A204.1 (cell line): ENCODE data around the gene ONECUT3.
"Not testable (repeated sequence)": the region's sequence is repeated elsewhere in the genome, so short reads cannot be mapped to it uniquely, and the experiment has no call there.

Experiments used
- FAIRE-seq: peaks from 2 replicates; lab custom pipeline; 2012; peaks lifted over from hg19 to GRCh38; lab: Jason Lieb, UNC

Gene ONECUT3

DNA sequence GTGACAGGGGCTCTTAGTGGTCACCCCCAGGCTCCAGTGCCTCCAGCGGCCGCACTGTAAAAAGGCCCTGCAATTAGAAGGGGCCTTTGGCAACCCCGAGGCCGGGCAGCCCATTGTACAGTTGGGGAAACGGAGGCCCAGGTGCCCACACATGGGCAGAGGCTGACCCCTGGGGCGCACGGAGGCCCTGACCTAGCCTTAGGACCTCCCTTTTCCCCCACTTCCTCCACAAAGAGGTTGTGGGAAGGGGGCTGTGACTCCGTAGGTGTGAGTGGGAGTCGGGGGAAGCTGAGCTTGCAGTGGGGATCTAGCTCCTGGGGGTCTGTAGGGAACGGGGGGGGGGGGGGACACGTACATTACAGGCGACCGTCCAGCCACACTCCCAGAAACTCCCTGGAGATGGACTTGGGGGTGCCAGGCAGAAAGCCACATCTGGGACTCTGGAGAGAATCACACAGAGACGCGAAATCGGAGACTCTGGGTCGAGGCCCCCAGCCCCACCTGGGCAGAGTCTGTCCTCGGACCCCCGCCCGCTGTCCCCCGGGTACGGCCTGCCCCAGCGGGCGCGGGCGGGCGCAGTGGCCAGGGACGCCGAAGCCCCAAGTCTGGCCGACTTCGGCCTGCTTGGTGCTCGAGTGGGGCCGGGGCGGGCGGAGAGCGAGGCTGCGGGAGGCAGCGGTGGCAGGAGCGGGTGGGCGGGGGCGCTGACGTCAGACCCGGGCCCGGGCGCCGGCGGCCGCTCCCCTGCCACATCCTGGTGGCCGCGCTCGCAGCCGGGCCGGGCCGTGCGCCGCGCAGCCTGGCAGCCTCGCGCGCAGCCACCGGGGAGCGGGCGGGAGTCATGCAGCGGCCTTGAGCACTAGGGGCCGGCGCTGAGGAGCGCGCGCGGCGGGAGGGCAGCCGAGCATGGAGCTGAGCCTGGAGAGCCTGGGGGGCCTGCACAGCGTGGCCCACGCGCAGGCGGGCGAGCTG is at the start of gene ONECUT3:
Gene ONECUT3, plus strand, starts transcription at position 750 of the 972 bp plus-strand sequence. Its CDS starts 157 bp downstream, at position 907.
- FAIRE-seq: no peak

DNA sequence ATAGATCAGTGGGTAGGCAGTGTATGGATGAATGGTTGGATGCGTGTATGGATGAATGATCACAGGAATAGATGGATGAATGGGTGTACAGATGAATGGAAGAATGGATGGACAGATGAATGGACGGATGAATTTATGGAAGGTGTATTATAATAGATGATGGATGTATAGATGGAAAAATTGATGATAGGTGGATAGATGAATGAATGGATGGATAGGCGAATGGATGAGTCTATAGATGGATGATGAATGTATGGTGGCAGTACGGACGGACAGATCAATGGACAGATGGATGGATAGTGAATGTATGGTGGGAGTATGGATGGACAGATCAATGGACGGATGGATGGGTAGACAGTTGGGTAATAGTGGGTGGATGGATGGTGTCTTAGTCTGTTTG is 49.0 kb upstream of the ONECUT3 start:
- FAIRE-seq: no peak

DNA sequence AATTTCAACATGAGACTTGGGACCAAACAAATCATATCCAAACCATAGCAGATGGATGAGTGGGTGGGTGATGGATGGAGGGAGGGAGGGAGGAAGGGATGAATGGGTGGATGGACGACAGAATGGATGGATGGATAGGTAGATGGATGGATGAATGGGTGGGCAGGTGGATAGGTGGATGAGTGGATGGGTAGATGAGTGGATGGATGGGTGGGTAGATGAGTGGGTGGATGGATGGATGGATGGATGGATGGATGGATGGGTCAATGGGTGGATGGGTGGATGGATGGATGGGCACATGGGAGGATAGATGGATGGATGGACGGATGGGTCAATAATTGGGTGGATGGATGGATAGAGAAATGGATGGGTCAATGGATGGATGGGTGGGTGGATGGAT is 47.9 kb upstream of the ONECUT3 start:
- no peak for FAIRE-seq

DNA sequence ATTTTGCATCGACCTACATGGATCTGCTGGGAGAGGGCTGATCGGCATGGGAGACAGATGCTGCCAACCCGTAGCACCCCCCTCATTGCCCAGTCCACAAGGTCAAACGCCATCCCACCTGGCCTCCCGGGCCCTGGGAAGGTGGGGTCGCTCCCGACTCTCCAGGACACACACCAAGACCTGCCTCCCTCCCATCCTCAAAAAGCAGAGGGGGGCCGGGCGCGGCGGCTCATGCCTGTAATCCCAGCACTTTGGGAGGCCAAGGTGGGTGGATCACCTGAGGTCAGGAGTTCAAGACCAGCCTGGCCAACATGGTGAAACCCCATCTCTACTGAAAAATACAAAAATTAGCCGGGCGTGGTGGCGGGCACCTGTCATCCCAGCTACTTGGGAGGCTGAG is 46.7 kb upstream of the ONECUT3 start:
- not testable (repeated sequence) for FAIRE-seq

DNA sequence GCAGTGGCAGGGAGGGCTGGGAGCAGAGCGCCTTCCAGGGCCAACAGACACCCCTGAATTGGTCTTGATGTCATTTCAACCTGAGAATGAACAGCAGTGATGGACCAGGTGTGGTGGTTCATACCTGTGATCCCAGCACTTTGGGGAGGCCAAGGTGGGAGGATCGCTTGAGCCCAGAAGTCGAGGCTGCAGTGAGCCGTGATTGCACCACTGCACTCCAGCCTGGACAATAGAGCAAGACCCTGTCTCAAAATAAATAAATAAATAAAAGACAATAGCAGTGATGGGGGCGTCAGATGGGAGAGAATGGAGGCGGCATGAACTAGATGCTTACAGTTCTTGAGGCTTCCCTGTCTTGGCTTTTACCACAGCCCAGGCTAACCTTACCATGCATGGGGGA is 46.1 kb upstream of the ONECUT3 start:
- no peak for FAIRE-seq

DNA sequence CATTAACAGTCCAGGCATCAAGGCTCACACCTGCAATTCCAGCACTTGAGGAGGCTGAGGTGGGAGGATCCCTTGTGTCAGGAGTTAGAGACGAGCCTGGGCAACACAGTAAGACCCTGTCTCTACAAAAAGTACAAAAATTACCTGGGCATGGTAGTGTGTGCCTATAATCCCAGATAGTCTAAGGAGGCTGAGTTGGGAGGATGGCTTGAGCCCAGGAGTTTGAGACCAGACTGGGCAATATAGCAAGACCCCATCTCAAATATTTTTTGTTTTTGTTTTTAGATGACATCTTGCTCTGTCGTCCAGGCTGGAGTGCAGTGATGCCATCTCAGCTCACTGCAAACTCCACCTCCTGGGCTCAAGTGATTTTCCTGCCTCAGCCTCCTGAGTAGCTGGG is 40.1 kb upstream of the ONECUT3 start:
- no peak for FAIRE-seq

DNA sequence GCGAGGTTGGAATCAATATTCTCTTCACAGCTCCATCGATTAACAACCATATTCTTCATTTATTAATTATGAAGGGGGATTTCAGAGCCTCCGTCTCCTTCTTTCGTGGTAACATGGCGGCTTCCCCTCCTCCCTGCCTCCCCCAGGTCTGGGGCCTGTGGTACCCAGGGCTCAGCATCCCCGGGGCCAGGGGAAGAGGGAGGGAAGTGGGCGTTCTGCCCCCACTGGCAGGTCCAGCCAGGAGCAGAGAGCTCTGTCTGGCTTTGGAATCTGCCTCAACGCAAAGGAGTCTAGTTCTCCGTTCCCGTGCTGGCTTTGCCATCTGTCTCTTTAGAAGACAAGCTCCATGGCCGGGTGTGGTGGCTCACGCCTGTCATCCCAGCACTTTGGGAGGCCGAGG is 37.8 kb upstream of the ONECUT3 start:
- no peak for FAIRE-seq

DNA sequence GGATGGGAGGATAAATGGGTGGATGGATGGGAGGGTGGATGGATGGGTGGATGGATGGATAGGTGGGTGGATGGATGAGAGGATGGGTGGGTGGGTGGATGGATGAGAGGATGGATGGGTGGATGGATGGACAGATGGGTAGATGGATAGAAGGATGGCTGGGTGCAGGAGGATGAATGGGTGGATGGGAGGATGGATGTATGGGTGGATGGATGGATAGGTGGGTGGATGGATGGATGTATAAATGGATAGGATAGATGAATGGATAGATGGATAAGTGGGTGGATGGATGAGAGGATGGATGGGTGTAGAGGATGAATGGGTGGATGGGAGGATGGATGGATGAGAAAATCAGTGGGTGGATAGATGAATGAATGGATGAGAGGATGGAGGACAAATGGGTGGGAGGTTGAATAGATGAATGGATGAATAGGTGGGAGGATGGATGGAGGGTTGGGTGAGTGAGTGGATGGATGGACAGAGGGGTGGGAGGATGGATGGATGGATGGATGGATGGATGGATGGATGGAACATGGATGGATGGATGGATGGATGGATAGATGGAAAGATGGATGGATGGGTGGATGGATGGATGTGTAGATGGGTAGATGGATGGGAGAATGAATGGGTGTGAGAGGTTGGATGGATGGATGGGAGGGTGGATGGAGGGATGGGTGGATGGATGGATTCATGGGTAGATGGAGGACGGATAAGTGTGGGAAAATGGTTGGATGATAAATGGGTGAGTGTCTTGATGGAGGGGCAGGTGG is 35.9 kb upstream of the ONECUT3 start:
- no peak for FAIRE-seq

DNA sequence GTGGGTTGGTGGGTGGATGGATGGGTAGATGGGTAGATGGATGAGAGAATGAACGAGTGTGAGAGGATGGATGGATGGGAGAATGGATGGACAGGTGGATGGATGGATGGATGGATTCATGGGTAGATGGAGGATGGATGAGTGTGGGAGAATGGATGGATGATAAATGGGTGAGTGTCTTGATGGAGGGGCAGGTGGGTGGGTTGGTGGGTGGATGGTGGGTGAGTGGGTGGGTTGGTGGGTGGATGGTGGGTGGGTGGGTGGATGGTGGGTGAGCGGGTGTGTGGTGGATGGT is 35.4 kb upstream of the ONECUT3 start:
- FAIRE-seq: no peak

DNA sequence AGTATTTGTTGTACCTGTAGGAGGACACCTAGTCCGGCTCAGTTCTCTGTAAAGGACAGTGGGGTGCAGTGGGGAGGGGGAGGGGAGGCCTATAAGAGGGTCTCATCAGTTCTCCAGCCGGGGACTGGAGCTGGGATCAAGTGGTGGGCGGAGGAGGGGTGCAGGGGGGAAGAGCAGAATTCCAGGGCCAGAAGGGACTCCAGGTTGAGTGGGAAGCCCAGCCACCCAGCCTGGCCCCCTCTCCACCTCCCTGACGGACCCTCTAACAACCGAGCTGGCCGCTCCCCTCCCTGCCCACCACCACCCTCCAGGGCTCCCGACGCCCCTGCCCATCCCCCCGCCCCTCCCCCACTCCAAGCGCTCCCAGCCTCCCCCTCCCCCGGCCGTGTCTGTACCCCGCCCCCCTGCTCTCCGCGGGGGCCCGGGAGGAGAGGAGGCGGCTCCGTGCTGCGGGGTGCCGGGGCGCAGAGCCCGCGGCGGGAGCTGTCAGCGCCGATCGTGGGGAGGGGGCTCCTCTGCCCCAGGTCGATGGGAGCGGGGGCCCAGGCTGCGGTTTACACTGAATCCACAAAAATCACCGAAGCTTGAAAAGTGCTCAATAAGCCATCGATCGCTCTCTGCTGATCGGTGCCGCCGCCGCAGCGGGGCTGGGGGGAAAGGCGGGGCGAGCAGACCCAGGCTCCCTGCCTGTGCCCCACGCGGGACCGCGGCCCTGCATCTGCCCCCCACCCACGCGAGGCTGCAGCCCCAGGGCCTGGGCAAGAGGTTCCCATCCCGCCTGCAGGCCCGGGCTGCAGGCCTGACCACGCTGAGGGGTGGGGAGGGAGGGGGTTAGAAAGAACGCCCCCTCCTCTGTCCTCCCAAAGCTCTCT is 34.6 kb upstream of the ONECUT3 start:
- no peak for FAIRE-seq

DNA sequence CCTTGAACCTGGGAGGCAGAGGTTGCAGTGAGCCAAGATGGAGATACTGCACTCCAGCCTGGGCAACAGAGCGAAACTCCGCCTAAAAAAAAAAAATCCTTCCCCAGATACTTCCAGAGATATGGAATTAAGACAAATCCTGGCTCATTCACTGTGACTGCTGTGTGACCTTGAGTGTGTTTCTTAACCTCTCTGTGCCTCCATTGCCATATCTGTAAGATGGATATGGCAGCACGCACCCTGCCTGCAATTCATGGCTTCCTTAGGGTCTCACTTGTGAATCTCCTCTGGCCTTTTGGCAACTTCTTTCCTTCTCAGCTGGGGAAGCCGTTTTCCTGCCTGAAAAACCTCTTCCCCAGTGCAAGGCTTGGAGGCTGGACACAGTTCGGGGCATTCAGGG is 33.8 kb upstream of the ONECUT3 start:
- FAIRE-seq: no peak

DNA sequence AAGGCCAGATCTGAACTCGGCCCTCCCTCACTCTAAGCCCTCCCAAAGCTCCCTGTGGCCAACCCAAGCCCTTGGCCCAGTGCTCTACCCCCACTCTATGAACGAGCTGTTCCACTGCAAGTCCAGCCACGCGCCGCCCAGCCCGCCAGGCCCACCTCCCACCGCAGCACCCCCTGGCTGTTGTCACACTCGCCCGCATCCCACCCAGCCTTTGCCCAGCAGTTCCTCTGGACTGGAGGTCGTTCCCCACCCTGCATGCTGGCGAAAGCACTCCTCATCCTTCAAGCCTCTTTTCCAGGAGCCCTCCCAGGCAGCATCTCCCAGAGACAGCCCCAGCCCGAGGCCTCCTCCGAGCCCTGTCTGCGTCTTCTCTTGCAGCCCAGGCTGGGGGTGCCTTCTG is 33.1 kb upstream of the ONECUT3 start:
- FAIRE-seq: no peak

DNA sequence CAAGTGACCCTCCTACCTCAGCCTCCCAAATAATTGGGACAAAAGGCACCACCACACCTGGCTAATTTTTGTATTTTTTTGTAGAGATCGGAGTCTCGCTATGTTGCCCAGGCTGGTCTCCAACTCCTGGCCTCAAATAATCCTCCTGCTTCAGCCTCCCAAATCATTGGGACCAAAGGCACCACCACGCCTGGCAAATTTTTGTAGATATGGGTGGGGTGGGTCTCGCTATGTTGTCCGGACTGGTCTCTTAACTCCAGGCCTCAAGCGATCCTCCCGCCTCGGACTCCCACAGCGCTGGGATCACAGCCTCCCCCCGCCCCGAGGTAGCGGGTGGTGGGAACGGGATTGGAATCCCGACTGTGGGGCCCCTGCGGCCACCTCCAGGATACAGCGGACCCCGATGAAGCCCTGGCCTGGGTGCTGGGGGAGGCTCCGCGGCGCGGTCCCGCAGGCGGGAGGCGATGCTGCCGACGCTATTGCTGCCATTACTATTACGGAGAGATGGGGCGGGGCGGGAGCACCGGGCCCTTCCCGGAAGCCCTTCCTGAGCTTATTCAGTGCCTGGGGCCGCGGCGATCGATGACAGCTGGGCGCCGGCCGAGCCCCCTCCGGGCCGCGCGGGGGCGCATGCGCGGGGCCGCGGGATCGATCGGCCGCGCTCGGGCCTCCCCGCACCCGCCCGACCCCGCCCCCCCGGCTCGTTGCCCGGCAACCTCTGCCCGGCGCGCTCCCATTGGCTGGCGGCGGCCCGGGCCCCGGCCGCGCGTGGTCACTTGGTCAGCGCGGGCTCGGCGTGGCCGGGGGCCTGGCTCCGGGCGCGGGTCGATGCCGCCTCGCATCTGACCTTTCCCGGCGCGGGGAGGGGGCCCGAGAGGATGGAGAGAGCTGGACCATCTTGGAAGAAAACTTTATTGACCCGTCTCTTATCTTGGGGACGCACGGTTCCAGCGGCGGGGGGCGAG is 27.9 kb upstream of the ONECUT3 start:
- no peak for FAIRE-seq

DNA sequence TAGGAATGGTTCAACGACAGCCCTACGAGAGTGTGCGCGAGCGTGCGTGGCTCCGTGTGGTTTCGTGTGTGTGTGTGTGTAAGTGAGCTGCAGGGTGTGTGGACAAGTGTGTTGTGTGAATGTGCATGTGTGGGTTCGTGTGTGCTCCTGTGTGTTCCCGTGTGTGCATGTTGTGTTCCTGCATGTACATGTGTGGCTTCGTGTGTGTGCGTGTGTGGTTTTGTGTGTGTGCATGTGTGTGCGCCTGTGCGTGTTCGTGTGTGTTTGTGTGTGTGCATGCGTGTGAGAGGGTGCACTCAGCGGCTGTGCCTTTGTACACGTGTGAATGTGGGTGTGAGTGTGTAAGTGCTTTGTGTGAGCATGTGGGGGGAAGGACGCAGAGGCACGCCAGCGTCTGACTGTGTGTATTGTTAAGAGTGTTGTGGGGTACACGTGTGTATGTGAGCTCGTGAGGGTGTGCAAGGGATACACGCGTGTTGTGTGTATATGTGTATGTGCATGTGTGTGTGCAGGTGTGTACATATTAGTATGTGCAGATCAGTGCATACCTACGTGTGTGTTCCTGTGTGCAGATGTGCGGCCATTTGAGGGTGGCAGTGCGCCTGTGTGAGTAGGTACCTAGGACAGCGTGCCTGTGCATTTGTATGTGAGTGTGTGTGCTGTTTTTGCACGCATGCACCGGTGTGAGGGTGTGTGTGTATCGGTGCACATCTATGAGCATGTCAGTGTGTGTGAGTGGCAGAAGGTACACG is 24.3 kb upstream of the ONECUT3 start:
- FAIRE-seq: no peak

DNA sequence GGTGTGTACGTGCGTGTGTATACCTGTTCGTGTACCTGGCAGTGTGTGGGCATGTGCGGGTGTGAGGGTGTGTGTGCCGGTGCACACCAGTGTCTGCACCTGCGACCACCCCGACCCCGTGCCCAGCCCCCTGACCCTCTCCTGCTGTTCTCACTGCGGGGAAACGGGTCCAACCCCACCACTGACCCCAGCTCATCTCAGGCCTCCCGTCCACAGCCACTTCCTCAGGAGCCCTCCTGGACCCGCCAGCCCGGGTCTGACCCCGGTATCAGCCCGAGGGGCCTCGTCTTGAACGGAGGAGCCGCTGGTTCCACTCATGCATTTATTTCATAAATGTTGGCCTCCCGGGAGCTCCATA is 23.8 kb upstream of the ONECUT3 start:
- no peak for FAIRE-seq

DNA sequence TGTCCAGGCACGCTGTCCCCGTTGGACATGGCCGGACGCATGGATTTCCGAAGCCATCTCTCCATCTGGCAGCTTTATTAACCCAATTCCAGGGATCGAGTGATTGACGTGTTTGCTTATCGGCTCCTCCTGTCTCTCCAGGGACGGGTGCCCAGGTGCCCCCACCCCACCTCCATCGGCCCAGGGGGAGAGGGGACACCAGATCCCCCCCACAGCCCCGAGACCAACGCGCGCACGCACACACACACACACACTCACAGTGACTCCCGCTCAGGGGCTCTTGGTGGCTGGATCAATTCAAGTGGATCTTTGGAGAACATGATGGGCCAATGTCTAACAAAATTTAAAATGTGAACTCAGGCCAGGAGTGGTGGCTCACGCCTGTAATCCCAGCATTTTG is 23.1 kb upstream of the ONECUT3 start:
- no peak for FAIRE-seq

DNA sequence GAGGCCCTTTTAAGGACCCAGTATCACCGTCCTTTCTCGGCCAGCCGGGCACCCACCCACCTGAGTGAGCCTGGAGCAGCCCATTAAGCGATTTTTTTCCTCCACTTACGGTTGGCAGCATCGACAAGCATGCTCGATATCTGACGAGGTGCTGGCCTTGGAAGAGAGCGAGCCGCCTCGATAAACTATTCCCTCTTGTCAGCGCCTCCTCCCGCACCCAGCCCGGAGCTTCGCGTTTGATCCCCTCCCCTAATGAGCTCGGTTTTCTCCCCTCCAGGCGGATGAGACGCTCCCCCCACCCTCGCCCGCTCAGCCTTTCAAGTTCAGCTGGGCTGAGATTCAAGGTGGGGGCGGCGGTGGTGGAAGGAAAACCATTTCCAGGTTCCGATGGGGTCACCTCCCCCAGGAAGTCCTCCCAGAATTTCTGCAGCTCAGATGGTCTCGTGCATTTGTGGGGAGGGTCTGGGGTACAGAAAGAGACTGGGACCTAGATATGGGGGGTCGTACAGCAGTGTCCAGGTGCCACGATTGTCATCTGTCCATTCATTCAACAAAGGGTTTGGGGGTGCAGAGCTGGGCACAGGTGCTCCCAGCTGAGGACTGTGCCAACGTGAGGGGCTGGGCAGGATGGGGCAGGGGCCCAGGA is 18.9 kb upstream of the ONECUT3 start:
- FAIRE-seq: no peak

DNA sequence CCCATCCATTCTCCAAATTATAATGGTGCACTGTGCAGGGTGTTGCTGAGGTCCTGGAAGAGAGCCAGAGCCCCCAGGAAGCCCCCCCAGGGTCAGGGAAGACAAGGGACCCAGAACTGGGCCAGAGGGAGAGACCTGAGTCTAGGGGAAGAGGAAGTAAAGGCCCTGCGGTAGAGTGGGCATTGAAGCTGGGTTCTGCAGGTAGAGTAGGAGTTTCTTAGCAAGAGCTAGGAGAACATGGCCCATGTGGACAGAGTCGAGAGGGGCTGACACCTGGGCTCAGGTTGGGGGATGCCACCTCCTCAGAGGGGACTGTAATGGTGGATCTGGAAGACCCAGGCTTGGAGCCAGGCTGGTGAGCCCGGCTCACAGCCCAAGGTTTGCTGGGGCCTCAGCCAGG is 17.0 kb upstream of the ONECUT3 start:
- FAIRE-seq: no peak

DNA sequence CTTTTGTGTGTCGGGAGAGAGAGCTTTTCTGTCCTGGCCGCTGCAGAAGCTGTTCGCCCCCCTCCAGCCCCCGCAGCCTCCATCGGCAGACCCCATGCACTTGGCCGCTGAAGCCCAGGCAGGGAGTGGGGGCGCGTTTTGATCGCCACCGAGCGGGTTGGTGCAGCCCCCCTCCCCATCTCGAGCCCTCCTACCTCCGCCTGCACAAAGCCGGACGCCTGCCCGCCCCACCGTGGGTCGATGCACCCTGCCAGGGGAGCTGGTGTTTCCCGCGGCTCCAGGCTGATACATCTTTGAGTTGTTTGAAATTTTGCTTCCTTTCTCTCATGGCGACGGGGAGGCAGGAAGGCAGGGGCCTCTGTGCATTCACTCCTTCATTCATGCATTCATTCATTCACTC is 16.4 kb upstream of the ONECUT3 start:
- FAIRE-seq: no peak

DNA sequence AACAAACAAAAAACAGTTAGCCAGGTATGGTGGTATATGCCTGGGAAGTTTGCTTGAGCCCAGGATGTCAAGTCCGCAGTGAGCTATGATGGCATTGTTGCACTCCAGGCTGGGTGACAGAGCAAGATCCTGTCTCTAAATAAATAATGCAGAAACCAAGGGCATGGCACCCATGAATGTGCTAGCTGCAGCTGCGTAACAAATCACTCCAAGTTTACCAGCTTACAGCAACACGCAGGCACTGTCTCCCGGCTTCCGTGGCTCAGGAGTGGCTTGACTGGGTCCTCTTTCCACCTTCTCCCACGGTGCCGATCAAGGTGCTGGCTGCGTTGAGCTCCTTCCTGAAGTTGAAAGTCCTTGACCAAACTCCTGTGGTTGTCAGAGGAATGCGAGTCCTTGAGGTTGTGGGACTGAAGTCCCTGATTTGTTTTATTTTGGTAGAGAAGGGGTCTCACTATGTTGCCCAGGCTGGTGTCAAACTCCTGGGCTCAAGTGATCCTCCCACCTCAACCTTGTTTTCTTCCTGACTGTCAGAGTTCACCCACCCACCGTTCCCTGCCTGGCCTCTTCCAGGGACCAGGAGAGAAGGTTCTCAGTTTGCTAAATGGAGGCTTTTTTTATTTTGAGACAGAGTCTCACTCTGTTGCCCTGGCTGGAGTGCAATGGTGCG is 13.2 kb upstream of the ONECUT3 start:
- no peak for FAIRE-seq
